K562 (cell line): ENCODE data around the gene SLC4A9. TPM values are rescaled to one million over a fixed set of nuclear protein-coding genes. Genes with fewer than 3 reads are reported as not detected.

Source experiments
- CHD4 ChIP-seq: fragments of 200-600 bp; sonication (generic); IDR thresholded peaks from 3 replicates; pipeline ENCODE4 v1.6.1; 2012; ENCODE audit warnings: low read depth, mild to moderate bottlenecking, mixed read lengths, low read length, inconsistent platforms; ENCODE audit not compliant: insufficient read depth, insufficient replicate concordance, poor library complexity, severe bottlenecking
- CREB3 ChIP-seq: fragments of 450-650 bp; conservative IDR thresholded peaks from 2 replicates; pipeline ENCODE4 v1.6.1; 2016; ENCODE audit warnings: missing genetic modification characterization, low read depth, mild to moderate bottlenecking, missing compliant biosample characterization, moderate library complexity
- JUND ChIP-seq, 2 experiments: IDR thresholded peaks; 2 replicates in 1 of 2; 3 replicates in 1 of 2; pipeline ENCODE4 v1.6.1; 2011; ENCODE audit warnings: borderline replicate concordance in 2 of 2, low read depth in 2 of 2, low read length in 2 of 2, improper control_type of control experiment in 1 of 2, missing biosample characterization in 1 of 2, missing genetic modification characterization in 1 of 2, missing genetic modification reagents in 1 of 2
- PRMT5 ChIP-seq: sonication (generic); formaldehyde crosslinking; IDR thresholded peaks from 2 replicates; pipeline ENCODE4 v1.5.0; 2020; ENCODE audit warnings: missing genetic modification reagents
- REST ChIP-seq, 2 experiments: fragments of 450-650 bp; formaldehyde crosslinking in 1 of 2; IDR thresholded peaks; 2 replicates each; pipeline versions ENCODE4 v1.4.0 to v1.6.1; 2014 to 2020; ENCODE audit warnings: mild to moderate bottlenecking in 2 of 2, borderline replicate concordance in 1 of 2, low read depth in 1 of 2
- SMAD3 ChIP-seq: fragments of 450-650 bp; formaldehyde crosslinking; conservative IDR thresholded peaks from 2 replicates; pipeline ENCODE4 v1.4.0; 2020; ENCODE audit warnings: mild to moderate bottlenecking
- SNAPC5 ChIP-seq: fragments of 250-450 bp; sonication (Bioruptor Pico); IDR thresholded peaks from 2 replicates; pipeline ENCODE4 v1.8.0; 2021; ENCODE audit warnings: moderate library complexity, mild to moderate bottlenecking, inconsistent platforms
- TCF15 ChIP-seq: fragments of 250-450 bp; sonication (Bioruptor Pico); IDR thresholded peaks from 2 replicates; pipeline ENCODE4 v1.8.0; 2022; ENCODE audit warnings: moderate library complexity, mild to moderate bottlenecking, inconsistent platforms
- ZNF592 ChIP-seq: fragments of 450-650 bp; IDR thresholded peaks from 2 replicates; pipeline ENCODE4 v1.6.1; 2017; ENCODE audit warnings: antibody characterized with exemption, mild to moderate bottlenecking
- polyA plus RNA-seq, 8 experiments: library from polyadenylated mRNA; depleted of rRNA in 4 of 8; stranded (reverse) in 5 of 8; unstranded in 3 of 8; fragments of >200 nt; fragmentation: Nextera tagmentation in 2 of 8; fragmentation: Illumina TruSeq in 1 of 8; extraction: Ambion mirVana in 2 of 8; extraction: Trizol in 1 of 8; gene quantifications; 2 replicates each; pipeline versions ENCODE4 v1.2.1 to v1.2.3, GENCODE V29; 2011 to 2014; ENCODE audit warnings: inconsistent platforms in 1 of 8, missing spikeins in 1 of 8
- total RNA-seq, 7 experiments: library from RNA; depleted of rRNA in 6 of 7; stranded (reverse); fragments of >200 nt in 6 of 7; fragmentation: Illumina TruSeq in 2 of 7; extraction: Trizol in 2 of 7; gene quantifications; 2 replicates each; pipeline versions ENCODE4 v1.2.1 to v1.2.3, GENCODE V29; 2011 to 2021; ENCODE audit warnings: low replicate concordance in 1 of 7

Gene SLC4A9
- total and polyA plus RNA-seq, 9 of the 15 experiments (the other 6 are each of a cell fraction or from before 2014, with no cell fraction given): 0.05 to 0.13 TPM; not detected in 7

- TF ChIP-seq SNAPC5 (CRISPR knock-in tag): no peak
- peak; percentile 26; the same call in 1 of the 2 replicates for TF ChIP-seq ZNF592
- TF ChIP-seq REST (IDR thresholded peaks at IDR 0.05; ENCODE audit: borderline replicate concordance): no peak; the same call in 1 of the 2 replicates
- TF ChIP-seq REST (CRISPR knock-in tag; IDR thresholded peaks at IDR 0.05; ENCODE audit: low read depth): no peak
- TF ChIP-seq SMAD3: no peak
- no peak for TF ChIP-seq PRMT5 (CRISPR knock-in tag)
- TF ChIP-seq TCF15 (CRISPR knock-in tag): no peak
- TF ChIP-seq CREB3 (tag): no peak
- TF ChIP-seq CHD4: peak; percentile 53
- peak; percentile 98 for TF ChIP-seq JUND (IDR thresholded peaks at IDR 0.05; ENCODE audit: borderline replicate concordance, low read depth, low read length)
- TF ChIP-seq JUND (tag; IDR thresholded peaks at IDR 0.05; ENCODE audit: borderline replicate concordance, low read depth, low read length): peak; percentile 98
These were observed 49.0 kb upstream of the SLC4A9 start (continued) for GRCh38 chr5:140311011-140311467.
